SU-DHL-6 (cell line): ENCODE data around the gene UCP2.

Experiments
- CTCF ChIP-seq: fragments of 200-600 bp; sonication (generic); IDR thresholded peaks from one replicate; pipeline ENCODE4 v1.5.1; 2017; ENCODE audit warnings: antibody characterized with exemption, mild to moderate bottlenecking, low read length, moderate library complexity; ENCODE audit not compliant: insufficient read depth, poor library complexity, severe bottlenecking
- EZH2phosphoT487 ChIP-seq: fragments of 200-600 bp; sonication (generic), shearing (Covaris generic); conservative IDR thresholded peaks from 2 replicates; pipeline ENCODE4 v1.6.1; 2018; ENCODE audit warnings: mild to moderate bottlenecking, antibody characterized with exemption, low read length, moderate library complexity, mixed read lengths

- TF ChIP-seq CTCF (no peak), EZH2phosphoT487 (no peak)
Observed at GRCh38 chr11:74017631-74018030, 35.0 kb upstream of the UCP2 start.
